LNCAP (cell line): ENCODE measurements around the gene AP1S1.

Experiments used
- CTCF ChIP-seq: fragments of 450-650 bp; IDR thresholded peaks from 2 replicates; pipeline ENCODE4 v1.5.1; 2017; ENCODE audit warnings: mild to moderate bottlenecking

The AP1S1 gene

GRCh38 chr7:101172854-101173751 is 18.8 kb downstream of the AP1S1 start:
- TF ChIP-seq CTCF, result no peak

GRCh38 chr7:101173752-101174244 is 19.5 kb downstream of the AP1S1 start:
- TF ChIP-seq CTCF, result no peak

DNA sequence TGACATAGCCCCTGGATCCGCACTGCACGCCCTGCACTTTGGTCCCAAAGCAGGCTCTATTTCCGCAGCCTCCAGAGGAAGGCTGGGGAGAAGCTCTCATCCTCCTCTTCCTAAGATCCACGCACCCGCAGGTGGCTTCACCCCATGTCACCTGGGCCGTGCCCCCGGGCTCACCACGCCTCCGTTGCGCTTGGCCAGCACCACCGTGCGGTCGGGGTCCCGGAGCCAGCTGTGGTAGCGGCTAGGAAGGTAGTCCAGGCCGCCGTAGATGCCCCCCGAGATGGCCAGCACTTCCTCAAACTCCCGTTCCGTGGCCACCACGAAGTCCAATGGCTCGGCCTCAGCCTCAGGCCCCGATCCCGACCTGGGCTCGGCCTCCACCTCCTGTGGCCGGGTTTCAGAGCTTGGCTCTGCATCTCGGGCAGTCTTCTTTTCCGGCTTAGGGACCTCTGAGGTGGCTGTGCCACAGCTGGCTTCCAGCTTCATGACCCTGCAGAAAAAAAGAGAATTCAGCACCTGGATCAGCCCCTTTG is 20.1 kb downstream of the AP1S1 start:
- TF ChIP-seq CTCF, result no peak

DNA sequence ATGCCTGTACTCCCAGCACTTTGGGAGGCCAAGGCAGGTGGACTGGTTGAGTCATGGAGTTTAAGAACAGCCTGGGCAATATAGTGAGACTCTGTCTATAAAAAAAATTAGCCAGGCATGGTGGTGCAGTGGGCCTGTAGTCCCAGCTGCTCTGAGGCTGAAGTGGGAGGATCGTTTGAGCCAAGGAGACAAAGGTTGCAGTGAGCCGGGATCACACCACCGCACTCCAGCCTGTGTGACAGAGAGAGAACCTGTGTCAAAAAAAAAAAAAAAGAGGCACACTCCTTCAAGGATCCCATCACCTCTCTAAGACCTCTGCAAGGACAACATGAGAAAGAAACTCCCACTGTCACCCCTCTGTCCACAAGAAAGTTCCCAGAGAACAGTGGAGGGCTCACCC is 21.4 kb downstream of the AP1S1 start:
- no peak for TF ChIP-seq CTCF

DNA sequence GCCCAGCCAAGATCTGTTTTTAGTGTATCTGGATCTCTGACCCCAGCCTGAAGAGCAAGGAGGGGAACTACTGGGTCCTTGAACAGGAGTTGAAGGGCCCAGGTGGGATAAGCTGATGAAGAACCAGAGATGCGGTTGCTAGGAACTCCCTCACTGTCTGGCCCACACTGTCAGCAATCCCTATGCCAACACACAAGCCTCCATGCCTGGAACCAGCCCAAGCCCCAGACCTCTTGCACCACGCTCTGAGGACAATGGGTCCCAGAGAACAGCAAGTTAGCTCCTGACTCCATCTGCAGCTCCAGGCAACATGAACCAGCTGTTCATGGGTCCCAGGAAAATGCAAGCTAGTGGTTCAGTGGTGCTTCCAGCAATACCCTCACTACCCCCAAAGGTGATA is 23.4 kb downstream of the AP1S1 start:
- TF ChIP-seq CTCF, result no peak

DNA sequence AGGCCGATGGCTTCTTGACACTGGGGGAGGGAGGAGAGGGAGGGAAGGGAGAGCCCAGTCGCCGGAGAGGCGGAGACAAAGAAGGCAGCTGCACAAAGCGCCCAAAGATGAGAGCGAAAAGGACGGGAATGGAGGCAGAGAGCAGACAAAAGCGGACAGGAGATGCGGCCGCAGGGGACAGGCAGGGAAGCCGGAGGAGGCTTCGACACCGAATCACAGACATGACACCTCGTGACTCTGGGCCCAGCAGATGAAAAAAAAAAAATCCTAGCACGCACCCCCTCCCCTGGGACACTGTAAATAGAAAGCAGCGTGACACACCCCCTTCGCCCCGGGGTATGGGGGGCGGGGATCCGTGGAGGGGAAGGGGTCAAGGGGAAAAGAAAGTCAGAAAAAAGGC is 24.8 kb downstream of the AP1S1 start:
- no peak for TF ChIP-seq CTCF

DNA sequence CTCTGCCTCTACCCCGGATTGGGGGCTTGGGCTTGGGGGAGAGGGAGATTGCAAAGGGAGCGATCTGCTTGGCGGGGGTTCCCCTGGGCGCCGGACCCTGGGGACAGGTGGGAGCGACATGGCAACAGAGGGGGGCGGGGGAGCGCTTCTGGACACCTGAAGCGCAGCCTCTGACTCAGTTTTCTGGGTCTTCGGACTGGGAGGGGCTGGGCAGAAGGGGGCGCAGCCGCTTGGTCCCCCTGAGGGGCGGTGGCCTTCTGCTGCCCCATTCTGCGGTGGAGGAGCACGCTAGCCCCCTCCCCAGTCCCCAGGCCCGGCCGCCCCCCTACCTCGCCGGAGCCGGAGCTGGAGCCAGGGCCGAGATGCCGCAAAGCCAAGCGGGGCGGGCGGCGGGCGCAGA is 25.4 kb downstream of the AP1S1 start:
- TF ChIP-seq CTCF, result no peak
